GM23248 (cell line): Measurements from ENCODE around the gene ZNF215. TPM values are rescaled to one million over a fixed set of nuclear protein-coding genes. Genes with fewer than 3 reads are reported as not detected.

Experiments used
- DNase-seq: peaks from one replicate; pipeline ENCODE4 v3.0.0-alpha.2; 2015
- H2AFZ ChIP-seq: fragments of 200-600 bp; sonication (generic); 2 replicates; pipeline ENCODE4 v1.6.1; 2016; ENCODE audit warnings: antibody characterized with exemption
- H3F3A ChIP-seq: fragments of 200-600 bp; sonication (generic); 2 replicates; pipeline ENCODE4 v1.6.1; 2016; ENCODE audit warnings: mild to moderate bottlenecking, antibody characterized with exemption, mixed run types; ENCODE audit not compliant: insufficient read depth
- H3K27ac ChIP-seq: fragments of 200-600 bp; sonication (generic); 2 replicates; pipeline ENCODE4 v1.5.1; 2016; ENCODE audit warnings: mild to moderate bottlenecking
- H3K27me3 ChIP-seq: fragments of 200-600 bp; sonication (generic); replicated peaks from 2 replicates; pipeline ENCODE4 v1.6.1; 2016; ENCODE audit warnings: mild to moderate bottlenecking; ENCODE audit not compliant: insufficient read depth
- H3K36me3 ChIP-seq: fragments of 200-600 bp; sonication (generic); 2 replicates; pipeline ENCODE4 v1.6.1; 2016; ENCODE audit warnings: low read depth, mild to moderate bottlenecking
- H3K4me1 ChIP-seq: fragments of 200-600 bp; sonication (generic); 2 replicates; pipeline ENCODE4 v1.6.1; 2016; ENCODE audit warnings: mild to moderate bottlenecking; ENCODE audit not compliant: insufficient read depth
- H3K4me2 ChIP-seq: fragments of 200-600 bp; sonication (generic); one replicate; pipeline ENCODE4 v1.6.1; 2016; ENCODE audit warnings: mild to moderate bottlenecking; ENCODE audit not compliant: unreplicated experiment
- H3K4me3 ChIP-seq: fragments of 200-600 bp; sonication (generic); 2 replicates; pipeline ENCODE4 v1.5.1; 2016; ENCODE audit warnings: mild to moderate bottlenecking
- H3K79me2 ChIP-seq: fragments of 200-600 bp; sonication (generic); 2 replicates; pipeline ENCODE4 v1.6.1; 2016; ENCODE audit warnings: mild to moderate bottlenecking; ENCODE audit not compliant: insufficient read depth
- H3K9ac ChIP-seq: fragments of 200-600 bp; sonication (generic); 2 replicates; pipeline ENCODE4 v1.6.1; 2016; ENCODE audit warnings: mild to moderate bottlenecking
- H3K9me2 ChIP-seq: fragments of 200-600 bp; sonication (generic); 2 replicates; pipeline ENCODE4 v1.6.1; 2016; ENCODE audit warnings: mixed run types, mild to moderate bottlenecking, moderate library complexity; ENCODE audit not compliant: insufficient read depth
- H3K9me3 ChIP-seq: fragments of 200-600 bp; sonication (generic); one replicate; pipeline ENCODE4 v1.6.1; 2017; ENCODE audit warnings: low read depth
- H4K20me1 ChIP-seq: fragments of 200-600 bp; sonication (generic); 2 replicates; pipeline ENCODE4 v1.6.0; 2016; ENCODE audit not compliant: insufficient read depth
- EZH2 ChIP-seq: fragments of 200-600 bp; sonication (generic); IDR thresholded peaks from 2 replicates; pipeline ENCODE4 v1.6.1; 2018; ENCODE audit warnings: antibody characterized with exemption, mild to moderate bottlenecking; ENCODE audit not compliant: insufficient read depth, poor library complexity, severe bottlenecking
- EZH2phosphoT487 ChIP-seq: fragments of 200-600 bp; sonication (generic); IDR thresholded peaks from 2 replicates; pipeline ENCODE4 v1.6.1; 2018; ENCODE audit warnings: antibody characterized with exemption, moderate library complexity, mild to moderate bottlenecking, low read depth; ENCODE audit not compliant: insufficient read depth
- WGBS, 2 experiments: methylation state at CpG; one replicate each; pipeline ENCODE4 v1.1.6; 2015 to 2017; ENCODE audit warnings: low lambda C conversion rate in 2 of 2, low coverage in 1 of 2; ENCODE audit errors: missing lambda C conversion rate in 2 of 2; 5-methylcytosine and 5-hydroxymethylcytosine counted together
- in situ Hi-C: fragments of 300-500 bp; cut with MboI; formaldehyde crosslinking; loops from 2 replicates; pipeline ENCODE4 v1.15.0; 2020
- polyA plus RNA-seq: library from polyadenylated mRNA; unstranded; fragments of >200 nt; fragmentation: Nextera tagmentation; extraction: Ambion mirVana; gene quantifications from 2 replicates; pipeline ENCODE4 v1.2.1, GENCODE V29; 2016
- total RNA-seq: library from RNA; depleted of rRNA; stranded (reverse); fragments of >200 nt; shearing (Covaris generic); gene quantifications from 2 replicates; pipeline ENCODE4 v1.2.3, GENCODE V29; 2014

ZNF215 gene
- total and polyA plus RNA-seq, 2 experiments from 2014 or later = 4.9 to 5.4 TPM

DNA sequence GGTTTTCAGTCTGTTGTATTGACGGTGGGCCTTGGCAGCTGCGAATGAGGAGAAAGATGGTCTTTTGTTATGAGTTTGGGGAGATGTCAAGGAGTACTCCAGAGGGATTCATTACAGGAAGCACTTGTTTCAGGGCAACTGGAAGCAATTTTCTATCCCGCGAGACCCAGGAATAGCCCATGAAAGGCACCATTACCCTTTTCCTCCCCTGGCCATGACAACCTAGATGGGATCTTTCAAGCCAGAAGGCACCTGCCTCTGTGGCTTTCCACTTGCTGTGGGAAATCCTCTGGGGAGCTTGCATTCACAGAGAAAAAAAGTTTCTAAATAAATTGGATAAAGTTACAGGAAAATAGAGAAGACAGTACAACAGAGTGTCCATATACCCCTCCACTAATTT is 2.7 kb downstream of the ZNF215 start:
- Histone ChIP-seq H4K20me1 (no peaks in the 10 kb centered on the region), H3K27me3 (no peaks in the 10 kb centered on the region), H3K9ac (no peak overlapping the region), H3K4me3 (no peak overlapping the region), H3K9me2 (no peaks in the 10 kb centered on the region; the same call in 1 of the 2 replicates), H3F3A (peaks cover 18% of the 10 kb centered on the region), H3K4me2 (no peak overlapping the region), H3K79me2 (peaks cover 23% of the 10 kb centered on the region), H3K9me3 (no peaks in the 10 kb centered on the region), H3K27ac (no peak overlapping the region), H3K4me1 (peaks cover 12% of the 10 kb centered on the region; the same call in 1 of the 2 replicates), H2AFZ (no peak overlapping the region), H3K36me3 (no peaks in the 10 kb centered on the region)
- no peak for DNase-seq
- in situ Hi-C loops = no loop called here
- TF ChIP-seq EZH2 (no peak), EZH2phosphoT487 (no peak)
- WGBS, 2 experiments = 71 to 73% methylated on average over 4 of the region's 4 CpGs

GRCh38 chr11:6931146-6931713 is 5.0 kb downstream of the ZNF215 start:
- Histone ChIP-seq H3K4me2 (no peak overlapping the region), H3K4me1 (peaks cover 12% of the 10 kb centered on the region; the same call in 1 of the 2 replicates), H3K79me2 (peaks cover 23% of the 10 kb centered on the region), H3F3A (peaks cover 10% of the 10 kb centered on the region; the same call in 1 of the 2 replicates), H2AFZ (no peak overlapping the region), H3K27me3 (no peaks in the 10 kb centered on the region), H3K4me3 (no peak overlapping the region), H3K27ac (no peak overlapping the region), H3K36me3 (no peaks in the 10 kb centered on the region), H3K9me3 (no peaks in the 10 kb centered on the region), H4K20me1 (no peaks in the 10 kb centered on the region), H3K9ac (no peak overlapping the region), H3K9me2 (no peaks in the 10 kb centered on the region; the same call in 1 of the 2 replicates)
- 92 to 93% methylated on average over 3 of the region's 3 CpGs for WGBS, 2 experiments
- no peak for TF ChIP-seq EZH2
- no peak for TF ChIP-seq EZH2phosphoT487
- in situ Hi-C loops = no loop called here
- peak; percentile 31 for DNase-seq

- Histone ChIP-seq H3K36me3 (no peaks in the 10 kb centered on the region), H3K9ac (no peak overlapping the region), H3K9me2 (no peaks in the 10 kb centered on the region; the same call in 1 of the 2 replicates), H3K27me3 (no peaks in the 10 kb centered on the region), H3K79me2 (peaks cover 23% of the 10 kb centered on the region), H3K4me3 (no peak overlapping the region), H3K4me2 (no peak overlapping the region), H3K9me3 (no peaks in the 10 kb centered on the region), H4K20me1 (no peaks in the 10 kb centered on the region), H3K27ac (no peak overlapping the region), H3K4me1 (peaks cover 12% of the 10 kb centered on the region; the same call in 1 of the 2 replicates), H3F3A (peaks cover 7% of the 10 kb centered on the region; the same call in 1 of the 2 replicates), H2AFZ (no peak overlapping the region)
- 89 to 96% methylated on average over 7 of the region's 7 CpGs for WGBS, 2 experiments
- in situ Hi-C loops = no loop called here
- TF ChIP-seq EZH2 (no peak), EZH2phosphoT487 (no peak)
- DNase-seq = no peak
These were observed 5.9 kb downstream of the ZNF215 start for GRCh38 chr11:6932145-6932544.

DNA sequence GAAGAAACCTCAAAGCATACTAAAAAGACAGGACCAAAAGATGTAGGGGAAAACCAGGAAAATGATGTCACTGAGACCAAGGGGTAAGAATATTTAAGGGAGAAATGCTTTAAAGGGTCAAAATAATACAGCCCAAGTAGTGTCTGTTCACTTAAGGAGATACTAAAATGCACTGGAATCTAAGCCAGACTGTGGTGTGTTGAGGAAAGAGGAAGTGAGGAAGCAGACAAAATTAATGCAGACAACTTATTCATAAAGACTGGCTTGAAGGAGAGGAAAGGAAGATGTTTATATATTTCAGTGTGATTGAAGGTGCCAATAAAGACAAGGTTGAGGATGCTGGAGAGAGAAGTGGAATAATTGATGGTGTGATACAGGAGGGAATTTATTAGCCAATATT is 15.7 kb downstream of the ZNF215 start:
- no peak overlapping the region for H3K4me3 ChIP-seq
- no peaks in the 10 kb centered on the region for H3K9me3 ChIP-seq
- no peaks in the 10 kb centered on the region for H3K27me3 ChIP-seq
- no peaks in the 10 kb centered on the region for H3K4me1 ChIP-seq
- TF ChIP-seq EZH2 (no peak), EZH2phosphoT487 (no peak)
- H4K20me1 ChIP-seq = no peaks in the 10 kb centered on the region
- in situ Hi-C loops = no loop called here
- H3K9me2 ChIP-seq = no peaks in the 10 kb centered on the region
- H3K79me2 ChIP-seq = no peaks in the 10 kb centered on the region
- H3K9ac ChIP-seq = no peak overlapping the region
- no peaks in the 10 kb centered on the region for H3F3A ChIP-seq
- no peak overlapping the region for H3K4me2 ChIP-seq
- H2AFZ ChIP-seq = no peak overlapping the region
- no peaks in the 10 kb centered on the region for H3K36me3 ChIP-seq
- no peak for DNase-seq
- H3K27ac ChIP-seq = no peak overlapping the region
